GM19452 (cell line): Measurements from ENCODE around the gene RNASE8.
A peak's percentile ranks its signal among the peaks of the same experiment; 100 is the strongest.

ENCODE experiments used
- ATAC-seq: cut with Tn5 transposase; IDR thresholded peaks from one replicate; pipeline ENCODE4 v1.9.1; 2021; ENCODE audit not compliant: unreplicated experiment

RNASE8 gene

GRCh38 chr14:21050597-21050996 is 7.0 kb upstream of the RNASE8 start:
- ATAC-seq = no peak

GRCh38 chr14:21053184-21054122 is 4.2 kb upstream of the RNASE8 start:
- no peak for ATAC-seq

GRCh38 chr14:21054123-21054767 is 3.4 kb upstream of the RNASE8 start:
- no peak for ATAC-seq

- no peak for ATAC-seq
Measured at GRCh38 chr14:21054768-21055145, 2.9 kb upstream of the RNASE8 start.

GRCh38 chr14:21055432-21056117 is 2.0 kb upstream of the RNASE8 start:
- ATAC-seq = no peak

GRCh38 chr14:21056520-21057163 is 980 bp upstream of the RNASE8 start:
- ATAC-seq = no peak

- ATAC-seq = no peak
Measured at GRCh38 chr14:21058903-21059302, 1.3 kb downstream of the RNASE8 start.

- ATAC-seq = no peak
Measured at GRCh38 chr14:21059842-21060613, 2.4 kb downstream of the RNASE8 start.

GRCh38 chr14:21060614-21061346 is 3.2 kb downstream of the RNASE8 start:
- ATAC-seq = no peak

GRCh38 chr14:21061347-21061668 is 3.7 kb downstream of the RNASE8 start:
- ATAC-seq = no peak

GRCh38 chr14:21063479-21063878 is 5.9 kb downstream of the RNASE8 start:
- ATAC-seq = no peak

GRCh38 chr14:21066882-21067502 is 9.4 kb downstream of the RNASE8 start:
- ATAC-seq = no peak

GRCh38 chr14:21068521-21069387 is 11.1 kb downstream of the RNASE8 start:
- ATAC-seq = no peak

- ATAC-seq = no peak
Measured at GRCh38 chr14:21069388-21070082, 11.9 kb downstream of the RNASE8 start.

GRCh38 chr14:21070083-21070609 is 12.5 kb downstream of the RNASE8 start, which contains the start of gene ARHGEF40:
TSS of gene ARHGEF40 (plus strand) at chr14:21070304. CDS start at chr14:21070397, 93 bp downstream.
- ATAC-seq = no peak

- peak; percentile 2 for ATAC-seq
Measured at GRCh38 chr14:21070610-21071224, 13.1 kb downstream of the RNASE8 start.
